Upper lobe of left lung (tissue), 6 donors: Measurements from ENCODE around the gene SH2D3C. TPM values are rescaled to one million over a fixed set of nuclear protein-coding genes. Genes with fewer than 3 reads are reported as not detected.

Experiments
- ATAC-seq, 2 donors: fragments of 200-7000 bp; cut with Tn5 transposase; one replicate each; pipeline ENCODE4 v1.9.1; 2022; ENCODE audit warnings: mild to moderate bottlenecking in 2 of 2, moderate library complexity in 2 of 2; ENCODE audit not compliant: low FRiP score in 2 of 2
- DNase-seq, 2 donors: peaks; one replicate each; pipeline ENCODE4 v3.0.0-alpha.2; 2019 to 2020
- H3K27ac ChIP-seq, 4 donors: fragments of 200-600 bp; sonication (generic); one replicate each; pipeline ENCODE4 v1.5.1; 2016 to 2019
- H3K27me3 ChIP-seq, 4 donors: fragments of 200-600 bp; sonication (generic); one replicate each; pipeline ENCODE4 v1.5.1; 2017 to 2019
- H3K36me3 ChIP-seq, 4 donors: fragments of 200-600 bp; sonication (generic); one replicate each; pipeline ENCODE4 v1.5.1; 2016 to 2019
- H3K4me1 ChIP-seq, 4 donors: fragments of 200-600 bp; sonication (generic); one replicate each; pipeline ENCODE4 v1.5.1; 2018 to 2019
- H3K4me3 ChIP-seq, 4 donors: fragments of 200-600 bp; sonication (generic); one replicate each; pipeline ENCODE4 v1.5.1; 2017 to 2019; ENCODE audit warnings: mild to moderate bottlenecking in 2 of 4, moderate library complexity in 1 of 4
- H3K9me3 ChIP-seq, 4 donors: fragments of 200-600 bp; sonication (generic); one replicate each; pipeline ENCODE4 v1.5.1; 2018 to 2019
- EP300 ChIP-seq, 4 donors: sonication (generic); formaldehyde crosslinking; IDR thresholded peaks; one replicate each; pipeline ENCODE4 v1.5.1; 2017; ENCODE audit warnings: antibody characterized with exemption in 4 of 4, control low read depth in 2 of 4
- POLR2A ChIP-seq, 4 donors: fragments of 450-650 bp; IDR thresholded peaks; one replicate each; pipeline ENCODE4 v1.5.1; 2016 to 2017; ENCODE audit warnings: antibody characterized with exemption in 4 of 4, mild to moderate bottlenecking in 2 of 4
- POLR2AphosphoS5 ChIP-seq, 2 donors: sonication (generic); formaldehyde crosslinking; IDR thresholded peaks; one replicate each; pipeline ENCODE4 v1.5.1; 2017; ENCODE audit warnings: antibody characterized with exemption in 2 of 2
- WGBS, 2 donors: methylation state at CpG; one replicate each; pipeline ENCODE4 v1.1.5; 2017 to 2018; 5-methylcytosine and 5-hydroxymethylcytosine counted together
- total RNA-seq, 6 donors: library from RNA; depleted of rRNA in 4 of 6; stranded (reverse); fragments of >200 nt in 4 of 6; gene quantifications; one replicate each; pipeline versions ENCODE4 v1.1.0 to v1.2.1, GENCODE V29; 2016 to 2021
- TF ChIP-seq, protein P1 (sequence below), 6 experiments: fragments of 450-650 bp in 4 of 6; fragments of 200-600 bp in 2 of 6; sonication (generic) in 2 of 6; IDR thresholded peaks; one replicate each; pipeline ENCODE4 v1.5.1; 2016 to 2019; ENCODE audit warnings: antibody characterized with exemption in 6 of 6
- donor health status: DM: no; HTN: no; CAD: no; lungs with moderate emphysema.
- donor health status: DM: no; HTN: yes; CAD: no; lungs with severe emphysema.

SH2D3C gene
- total RNA-seq, 6 donors from 2014 or later, result 17.5 to 90.4 (median 37.5) TPM

DNA sequence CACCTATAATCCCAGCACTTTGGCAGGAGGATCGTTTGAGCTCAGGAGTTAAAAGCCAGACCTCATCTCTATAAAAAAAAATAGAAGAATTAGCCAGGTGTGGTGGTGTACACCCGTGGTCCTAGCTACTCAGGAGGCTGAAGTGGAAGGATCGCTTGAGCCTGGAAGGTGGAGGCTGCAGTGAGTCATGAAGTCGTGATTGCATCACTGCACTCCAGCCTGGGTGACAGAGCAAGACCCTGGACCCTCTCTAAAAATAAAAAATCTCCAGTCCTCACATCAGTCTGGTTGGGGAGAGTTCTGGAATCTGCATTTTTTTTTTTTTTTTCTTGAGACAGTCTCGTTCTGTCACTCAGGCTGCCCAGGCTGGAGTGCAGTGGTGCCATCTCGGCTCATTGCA lies 33.5 kb upstream of the SH2D3C start:
- Histone ChIP-seq H3K4me1 (peaks cover 6 to 27% (median 10%) of the 10 kb centered on the region in 4 donors), H3K4me3 (no peak overlapping the region), H3K27me3 (no peaks in the 10 kb centered on the region), H3K9me3 (no peaks in the 10 kb centered on the region), H3K27ac (peak overlapping the region in 1 of 4 donors; percentile 8), H3K36me3 (peaks cover 27 to 94% (median 79%) of the 10 kb centered on the region in 4 donors)
- ATAC-seq, result no peak
- no peak for DNase-seq
- no peak for TF ChIP-seq POLR2AphosphoS5 (IDR thresholded peaks at IDR 0.05)
- TF ChIP-seq POLR2A (IDR thresholded peaks at IDR 0.05), result no peak
- no peak for TF ChIP-seq EP300 (IDR thresholded peaks at IDR 0.05)
- TF ChIP-seq, protein P1, sequence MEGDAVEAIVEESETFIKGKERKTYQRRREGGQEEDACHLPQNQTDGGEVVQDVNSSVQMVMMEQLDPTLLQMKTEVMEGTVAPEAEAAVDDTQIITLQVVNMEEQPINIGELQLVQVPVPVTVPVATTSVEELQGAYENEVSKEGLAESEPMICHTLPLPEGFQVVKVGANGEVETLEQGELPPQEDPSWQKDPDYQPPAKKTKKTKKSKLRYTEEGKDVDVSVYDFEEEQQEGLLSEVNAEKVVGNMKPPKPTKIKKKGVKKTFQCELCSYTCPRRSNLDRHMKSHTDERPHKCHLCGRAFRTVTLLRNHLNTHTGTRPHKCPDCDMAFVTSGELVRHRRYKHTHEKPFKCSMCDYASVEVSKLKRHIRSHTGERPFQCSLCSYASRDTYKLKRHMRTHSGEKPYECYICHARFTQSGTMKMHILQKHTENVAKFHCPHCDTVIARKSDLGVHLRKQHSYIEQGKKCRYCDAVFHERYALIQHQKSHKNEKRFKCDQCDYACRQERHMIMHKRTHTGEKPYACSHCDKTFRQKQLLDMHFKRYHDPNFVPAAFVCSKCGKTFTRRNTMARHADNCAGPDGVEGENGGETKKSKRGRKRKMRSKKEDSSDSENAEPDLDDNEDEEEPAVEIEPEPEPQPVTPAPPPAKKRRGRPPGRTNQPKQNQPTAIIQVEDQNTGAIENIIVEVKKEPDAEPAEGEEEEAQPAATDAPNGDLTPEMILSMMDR (IDR thresholded peaks at IDR 0.05), result no peak
- 81 to 86% methylated on average over 6 of the region's 6 CpGs for WGBS, 2 donors

DNA sequence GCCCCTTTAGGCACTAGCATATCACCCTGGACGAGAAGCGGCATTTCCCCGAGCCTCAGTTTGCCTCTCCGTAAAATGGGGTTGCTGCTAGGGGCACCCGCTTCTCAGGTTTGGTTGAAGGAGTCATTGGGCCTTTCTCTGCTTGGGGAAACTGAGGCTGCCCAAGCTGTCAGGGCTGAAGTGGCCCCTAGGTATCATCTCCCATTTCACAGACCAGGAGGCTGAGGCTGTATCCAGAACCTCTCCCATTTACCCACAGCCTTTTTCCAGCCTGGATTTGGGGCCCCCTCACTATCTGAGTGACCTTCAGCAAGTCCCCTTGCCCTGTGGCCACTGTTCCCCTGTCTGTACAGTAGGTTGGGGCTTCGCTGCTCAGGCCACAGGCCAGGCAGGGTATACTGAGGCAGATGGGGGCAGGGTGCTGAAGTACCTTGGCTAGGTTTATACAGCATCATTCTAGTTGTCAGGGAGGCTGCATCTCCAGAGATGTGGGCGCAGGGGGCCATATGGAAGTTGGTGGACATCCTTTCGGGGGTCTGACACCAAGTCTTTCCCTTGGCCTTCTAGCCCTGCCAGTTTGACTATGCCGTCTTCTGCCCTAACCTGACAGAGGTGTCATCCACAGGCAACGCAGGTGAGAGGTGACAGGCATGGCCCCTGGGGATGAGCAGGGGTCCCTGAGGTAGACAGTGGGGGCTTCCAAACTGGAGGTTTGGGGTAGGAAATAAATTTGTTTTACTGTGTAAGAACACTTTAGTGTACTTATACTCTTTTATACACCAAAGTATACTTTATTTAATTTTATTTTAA lies 32.1 kb upstream of the SH2D3C start:
- Histone ChIP-seq H3K36me3 (peaks cover 22 to 94% (median 76%) of the 10 kb centered on the region in 4 donors), H3K9me3 (no peaks in the 10 kb centered on the region), H3K27ac (peak overlapping the region in 2 of 4 donors; percentile 18 to 64), H3K4me1 (peaks cover 6 to 28% (median 10%) of the 10 kb centered on the region in 4 donors), H3K27me3 (no peaks in the 10 kb centered on the region), H3K4me3 (no peak overlapping the region)
- DNase-seq (no peak), ATAC-seq (no peak)
- 95% methylated on average over 8 to 10 of the region's 10 CpGs for WGBS, 2 donors
- no peak for TF ChIP-seq POLR2A (IDR thresholded peaks at IDR 0.05)
- TF ChIP-seq EP300 (IDR thresholded peaks at IDR 0.05), result no peak
- TF ChIP-seq, protein P1 (IDR thresholded peaks at IDR 0.05), result no peak
- no peak for TF ChIP-seq POLR2AphosphoS5 (IDR thresholded peaks at IDR 0.05)

DNA sequence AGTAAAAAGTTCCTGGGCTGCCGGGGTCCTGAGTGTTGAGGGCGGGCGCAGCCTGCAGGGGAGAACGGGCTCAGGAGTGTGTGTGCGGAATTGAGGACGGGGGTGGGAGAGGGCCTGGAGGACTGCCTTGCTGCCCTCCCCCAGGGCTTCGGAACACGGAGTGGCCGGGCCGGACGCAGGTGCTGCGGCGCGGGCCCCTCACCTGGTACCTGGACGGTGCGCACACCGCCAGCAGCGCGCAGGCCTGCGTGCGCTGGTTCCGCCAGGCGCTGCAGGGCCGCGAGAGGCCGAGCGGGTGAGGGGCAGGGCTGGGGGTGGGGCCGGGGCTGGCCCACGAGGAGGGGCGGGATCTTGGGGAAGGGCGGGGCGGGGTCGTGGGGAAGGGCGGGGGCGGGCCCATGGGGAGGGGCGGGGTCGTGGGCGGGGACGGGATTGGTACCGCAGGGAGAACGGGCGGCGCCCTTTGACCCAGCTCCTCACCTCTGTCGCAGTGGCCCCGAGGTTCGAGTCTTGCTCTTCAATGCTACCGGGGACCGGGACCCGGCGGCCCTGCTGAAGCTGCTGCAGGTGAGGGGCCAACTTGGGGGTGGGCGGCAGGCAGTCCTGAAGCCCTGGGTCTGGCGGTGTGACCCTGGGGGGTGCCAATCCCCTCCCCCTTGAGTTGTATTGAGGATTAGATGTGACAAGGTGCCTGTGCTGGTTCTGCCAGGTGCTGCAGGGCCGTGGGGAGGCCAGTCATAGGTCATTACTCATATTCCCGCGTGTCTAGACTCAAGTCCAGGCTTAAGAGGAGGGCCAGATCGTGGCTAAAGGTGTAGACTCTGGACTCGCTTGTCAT lies 31.3 kb upstream of the SH2D3C start:
- H3K27ac ChIP-seq, result peak overlapping the region in 3 of 4 donors; percentile 18 to 64 (median 39)
- TF ChIP-seq, protein P1 (IDR thresholded peaks at IDR 0.05), result no peak
- no peak for TF ChIP-seq POLR2AphosphoS5 (IDR thresholded peaks at IDR 0.05)
- TF ChIP-seq EP300 (IDR thresholded peaks at IDR 0.05), result no peak
- peaks cover 9 to 31% (median 15%) of the 10 kb centered on the region in 4 donors for H3K4me1 ChIP-seq
- H3K4me3 ChIP-seq, result no peak overlapping the region
- peak in 1 of 2 donors; percentile 56 for ATAC-seq
- peak in 1 of 2 donors; percentile 87 for DNase-seq
- H3K27me3 ChIP-seq, result no peaks in the 10 kb centered on the region
- no peaks in the 10 kb centered on the region for H3K9me3 ChIP-seq
- WGBS, 2 donors, result 66 to 87% methylated on average over 16 to 23 of the region's 57 CpGs
- H3K36me3 ChIP-seq, result peaks cover 17 to 92% (median 69%) of the 10 kb centered on the region in 4 donors

GRCh38 chr9:127809002-127809539 lies 30.6 kb upstream of the SH2D3C start:
- Histone ChIP-seq H3K4me1 (peaks cover 16 to 38% (median 21%) of the 10 kb centered on the region in 4 donors), H3K36me3 (peaks cover 15 to 92% (median 62%) of the 10 kb centered on the region in 4 donors), H3K9me3 (no peaks in the 10 kb centered on the region), H3K4me3 (no peak overlapping the region), H3K27ac (no peak overlapping the region), H3K27me3 (no peaks in the 10 kb centered on the region)
- 71 to 80% methylated on average over 3 to 9 of the region's 9 CpGs for WGBS, 2 donors
- DNase-seq (no peak), ATAC-seq (no peak)
- TF ChIP-seq, protein P1 (IDR thresholded peaks at IDR 0.05), result no peak
- no peak for TF ChIP-seq EP300 (IDR thresholded peaks at IDR 0.05)
- no peak for TF ChIP-seq POLR2AphosphoS5 (IDR thresholded peaks at IDR 0.05)
- TF ChIP-seq POLR2A (IDR thresholded peaks at IDR 0.05), result no peak
